ENCODE measurements around the gene ADD1. TPM values are rescaled to one million over a fixed set of nuclear protein-coding genes. Genes with fewer than 3 reads are reported as not detected.

ADD1 gene
- total RNA-seq, 1 donor from 2014 or later, result 187 TPM

DNA sequence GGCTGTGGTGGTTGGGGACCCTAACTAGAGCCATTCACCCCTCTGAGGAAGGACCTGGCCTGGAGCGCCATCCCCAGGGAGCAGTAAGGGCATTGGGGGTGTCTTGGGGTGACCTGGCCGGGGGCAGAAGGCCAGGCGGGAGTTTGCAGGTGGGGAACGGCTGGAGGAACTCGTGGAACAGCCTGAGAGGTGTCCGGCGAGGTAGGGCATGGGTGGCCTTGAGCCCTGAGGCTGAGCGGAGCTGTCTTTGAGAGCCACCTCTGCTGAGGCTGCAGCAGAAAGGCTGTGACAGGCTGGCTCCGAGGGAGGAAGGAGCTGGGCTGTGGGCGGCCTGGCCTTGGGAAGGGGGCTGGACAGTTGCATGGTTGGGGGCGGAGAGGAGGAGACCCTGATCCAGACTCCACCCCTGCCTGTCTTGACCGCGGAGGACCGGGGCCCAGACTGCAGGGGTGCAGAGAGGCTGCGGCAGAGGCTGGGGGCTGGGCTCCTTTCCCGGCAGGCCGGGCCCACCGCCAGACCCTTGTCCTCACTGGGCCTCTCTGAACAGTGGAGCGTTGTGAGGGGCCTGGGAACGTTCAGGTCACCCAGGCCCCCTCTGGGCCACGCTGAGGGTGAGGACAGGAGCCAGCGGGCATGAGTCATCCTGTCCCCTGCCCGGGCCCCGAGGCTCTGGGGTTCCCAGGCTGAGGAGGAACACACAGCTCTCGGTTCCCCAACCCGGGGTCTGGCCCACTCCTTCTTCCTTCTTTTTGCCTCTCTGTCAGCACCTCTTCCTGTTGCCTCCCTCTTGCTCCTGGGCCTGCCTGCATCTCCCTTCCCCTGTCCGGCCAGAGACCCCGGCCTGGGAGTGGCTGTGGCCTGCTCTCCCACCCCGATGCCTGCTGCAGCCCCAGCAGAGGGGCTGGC lies 42.7 kb upstream of the ADD1 start:
- intact Hi-C loops (cut with micrococcal nuclease), result loop anchor here (1.0 kb wide), 1 partner anchor 11 kb away; no protein-coding TSS in a partner anchor
- peaks cover 8% of the 10 kb centered on the region for H3K36me3 Mint-ChIP-seq (ENCODE audit: low read depth)
- H3K27me3 Mint-ChIP-seq, result no peaks in the 10 kb centered on the region
- DNase-seq, result peak; percentile 67
- peak overlapping the region; percentile 87 for H3K4me3 Mint-ChIP-seq
- peaks cover 47% of the 10 kb centered on the region for H3K4me1 Mint-ChIP-seq
- no peaks in the 10 kb centered on the region for H3K9me3 Mint-ChIP-seq
- H3K27ac Mint-ChIP-seq, result peak overlapping the region; percentile 73

DNA sequence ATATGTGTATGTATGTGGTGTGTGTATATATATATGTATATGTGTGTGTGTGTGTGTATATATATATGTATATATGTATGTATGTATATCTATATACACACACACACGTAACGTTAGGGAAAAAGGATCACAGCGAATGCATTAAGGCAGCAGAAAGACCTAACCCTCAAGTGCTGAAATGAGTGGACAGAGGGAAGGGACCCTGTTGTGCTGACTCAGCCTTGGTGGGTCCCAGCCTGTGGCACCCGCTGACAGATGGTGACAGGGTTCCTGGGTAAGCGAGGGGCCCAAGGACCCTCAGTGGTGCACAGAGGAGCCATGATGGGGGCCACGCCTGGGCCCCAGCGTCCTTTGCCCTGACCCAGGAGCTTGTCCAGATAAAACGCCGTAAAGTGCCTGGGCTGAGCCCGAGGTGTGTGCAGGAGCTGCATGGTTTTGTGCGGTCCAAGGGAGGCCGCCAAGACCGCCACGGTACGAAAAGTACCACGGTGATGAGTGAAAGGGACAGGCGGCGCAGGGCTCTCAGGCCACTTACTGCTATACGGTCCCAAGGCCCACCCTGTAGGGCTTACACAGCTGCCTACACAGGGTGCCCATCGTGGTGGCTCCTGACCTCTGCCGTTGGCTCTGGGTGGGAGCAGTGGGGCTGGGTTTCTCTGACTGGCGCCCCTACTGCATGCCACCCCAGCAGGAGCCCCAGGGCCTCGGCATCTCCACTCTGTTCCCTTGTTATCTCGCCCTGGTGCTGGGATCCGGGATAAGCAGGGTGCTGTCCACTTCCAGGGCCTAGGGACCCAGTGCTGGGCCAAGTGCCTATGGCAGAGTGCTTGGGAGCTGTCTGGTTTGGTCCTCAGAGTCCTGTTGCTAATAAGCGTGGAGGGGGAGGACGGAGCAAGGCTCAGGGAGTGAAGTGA lies 40.8 kb upstream of the ADD1 start:
- Mint-ChIP-seq H3K4me3 (no peak overlapping the region), H3K9me3 (no peaks in the 10 kb centered on the region), H3K27ac (no peak overlapping the region), H3K36me3 (ENCODE audit: low read depth) (peaks cover 8% of the 10 kb centered on the region), H3K27me3 (no peaks in the 10 kb centered on the region), H3K4me1 (peaks cover 35% of the 10 kb centered on the region)
- intact Hi-C loops (cut with micrococcal nuclease), result no loop called here
- no peak for DNase-seq

DNA sequence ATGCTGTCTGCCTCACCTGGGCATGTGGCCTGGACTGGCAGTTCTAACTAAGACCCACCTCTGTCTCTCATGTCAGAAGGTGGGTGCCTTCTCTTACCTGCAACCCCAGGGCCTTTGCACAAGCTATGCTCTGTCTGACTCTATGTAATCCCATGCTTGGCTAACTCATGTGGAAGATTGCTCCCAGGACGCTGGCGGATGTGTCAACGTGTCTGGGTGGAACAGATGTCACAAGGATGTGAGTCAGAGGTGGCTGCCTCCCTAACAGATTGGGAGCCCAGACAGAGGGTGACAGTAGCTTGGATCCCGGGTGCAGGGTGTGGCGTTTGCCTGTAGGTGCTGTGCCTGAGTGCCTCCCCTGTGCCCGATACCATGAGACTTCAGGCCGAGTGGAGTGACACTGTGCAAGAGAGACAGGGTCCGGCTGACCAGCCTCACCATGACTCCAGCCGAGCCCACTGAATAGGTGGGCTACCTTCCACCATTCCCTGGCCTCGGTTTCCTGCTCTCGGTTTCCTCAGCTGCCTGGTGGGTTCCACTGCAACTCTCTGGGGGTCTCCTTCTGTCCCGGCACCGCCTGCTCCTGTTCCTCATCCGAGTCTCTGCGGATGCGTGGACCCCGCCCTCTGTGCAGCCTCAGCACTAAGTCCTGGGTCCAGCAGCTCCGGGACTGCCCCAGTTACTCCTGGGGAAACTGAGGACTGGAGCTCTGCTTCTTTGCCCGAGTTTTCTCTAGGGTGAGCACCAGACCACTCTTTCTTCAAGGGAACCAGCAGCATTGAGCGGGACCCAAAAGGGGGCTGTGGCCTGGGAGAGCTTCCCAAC lies 39.8 kb upstream of the ADD1 start:
- H3K27ac Mint-ChIP-seq, result no peak overlapping the region
- no peaks in the 10 kb centered on the region for H3K9me3 Mint-ChIP-seq
- no peak overlapping the region for H3K4me3 Mint-ChIP-seq
- no peak for DNase-seq
- H3K4me1 Mint-ChIP-seq, result peaks cover 26% of the 10 kb centered on the region
- no peaks in the 10 kb centered on the region for H3K27me3 Mint-ChIP-seq
- peaks cover 8% of the 10 kb centered on the region for H3K36me3 Mint-ChIP-seq (ENCODE audit: low read depth)
- intact Hi-C loops (cut with micrococcal nuclease), result no loop called here

DNA sequence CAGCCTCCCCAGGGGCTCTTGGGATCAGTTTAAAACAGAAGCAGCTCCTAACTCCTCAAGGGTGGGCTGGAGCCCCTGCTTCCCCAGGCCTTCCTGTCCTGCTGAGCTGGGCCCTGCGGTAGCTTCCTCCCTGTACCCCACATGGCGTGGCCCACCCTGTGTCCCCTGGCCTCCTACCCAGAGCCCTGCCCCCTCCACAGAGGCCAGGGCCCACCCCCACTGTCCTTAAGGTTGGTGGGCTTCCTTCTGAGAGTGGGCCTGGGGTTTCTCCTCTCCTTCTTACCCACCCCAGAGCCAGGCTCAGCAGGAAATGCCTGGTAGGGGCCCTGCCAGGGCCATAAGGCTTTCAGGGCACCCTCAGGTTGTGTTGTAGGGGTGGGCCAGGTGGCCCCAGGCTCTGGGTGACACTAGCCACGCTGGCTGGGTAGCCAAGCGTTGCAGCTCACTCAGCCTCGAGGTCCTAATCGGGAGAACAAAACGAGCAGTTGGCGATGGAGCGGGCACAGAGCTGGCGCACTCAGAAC lies 39.1 kb upstream of the ADD1 start:
- H3K27me3 Mint-ChIP-seq, result no peaks in the 10 kb centered on the region
- no peaks in the 10 kb centered on the region for H3K9me3 Mint-ChIP-seq

DNA sequence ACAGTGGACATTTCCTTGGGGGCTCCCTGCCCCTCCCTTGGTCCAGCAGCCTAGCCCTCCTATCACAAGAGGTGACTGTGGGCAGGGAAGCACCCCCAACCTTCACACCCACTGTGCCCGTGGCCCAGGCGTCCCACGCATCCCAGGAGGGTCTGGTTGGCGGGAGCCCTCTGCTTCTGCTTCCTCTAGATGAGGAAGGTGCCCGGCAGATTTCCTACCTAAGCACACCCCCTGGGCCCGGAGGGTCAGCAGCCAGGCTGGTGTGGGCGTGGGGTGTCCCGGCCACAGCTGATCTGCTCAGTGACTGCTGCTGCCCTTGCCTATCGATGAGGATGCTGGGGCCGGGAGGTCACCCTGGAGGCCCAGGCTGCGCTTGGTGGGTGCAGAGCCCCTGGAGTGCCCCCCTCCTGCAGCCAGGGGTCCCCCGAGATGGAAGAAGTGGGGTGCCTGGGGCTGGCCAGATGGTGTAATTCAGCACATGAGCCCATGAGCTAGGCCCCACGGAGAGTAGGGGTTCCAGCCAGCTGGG lies 38.6 kb upstream of the ADD1 start:
- no peaks in the 10 kb centered on the region for H3K9me3 Mint-ChIP-seq
- H3K27ac Mint-ChIP-seq, result no peak overlapping the region
- no peak for DNase-seq
- peaks cover 22% of the 10 kb centered on the region for H3K4me1 Mint-ChIP-seq
- no peak overlapping the region for H3K4me3 Mint-ChIP-seq
- intact Hi-C loops (cut with micrococcal nuclease), result no loop called here
- H3K27me3 Mint-ChIP-seq, result no peaks in the 10 kb centered on the region
- H3K36me3 Mint-ChIP-seq (ENCODE audit: low read depth), result peaks cover 6% of the 10 kb centered on the region

More for the DNA sequence above, 39.1 kb upstream of the ADD1 start:
- Mint-ChIP-seq H3K27ac (no peak overlapping the region), H3K36me3 (ENCODE audit: low read depth) (peaks cover 6% of the 10 kb centered on the region), H3K4me3 (no peak overlapping the region), H3K4me1 (peaks cover 21% of the 10 kb centered on the region)
- DNase-seq, result no peak
- intact Hi-C loops (cut with micrococcal nuclease), result no loop called here

DNA sequence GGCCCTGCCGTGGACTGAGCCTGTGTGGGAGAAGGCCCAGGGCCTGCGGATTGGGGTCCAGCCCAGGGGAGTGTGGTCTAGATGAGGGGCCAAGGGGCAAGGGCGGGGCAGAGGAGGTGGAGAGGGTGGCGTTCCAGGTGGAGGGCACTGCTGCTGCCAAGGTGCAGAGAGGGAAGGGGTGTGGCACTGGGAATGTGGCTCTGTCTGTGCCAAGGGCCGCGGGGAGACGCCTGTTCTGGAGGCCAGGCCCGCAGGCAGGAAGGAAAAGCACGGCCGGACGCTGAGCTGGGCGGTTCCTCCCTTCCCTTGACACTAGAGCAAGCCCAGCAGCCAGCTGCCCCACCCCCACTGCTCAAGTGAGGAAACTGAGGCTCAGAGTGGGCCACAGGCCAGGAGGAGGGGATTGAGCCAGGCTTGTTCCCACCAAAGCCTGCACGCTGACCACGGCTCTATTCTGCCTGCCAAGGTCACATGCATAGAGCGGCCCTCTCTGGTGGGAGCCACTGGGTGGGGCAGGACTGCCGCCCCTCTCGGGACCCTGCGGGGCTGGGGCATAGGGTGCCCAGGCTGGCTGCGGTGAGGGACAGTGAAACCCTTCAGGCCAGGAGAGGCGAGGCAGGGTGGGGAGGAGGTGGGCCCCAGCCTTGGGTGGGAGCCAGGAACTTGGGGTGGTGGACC lies 37.8 kb upstream of the ADD1 start:
- H3K4me3 Mint-ChIP-seq, result no peak overlapping the region
- no peaks in the 10 kb centered on the region for H3K9me3 Mint-ChIP-seq
- DNase-seq, result no peak
- intact Hi-C loops (cut with micrococcal nuclease), result no loop called here
- H3K27ac Mint-ChIP-seq, result no peak overlapping the region
- no peaks in the 10 kb centered on the region for H3K27me3 Mint-ChIP-seq
- H3K36me3 Mint-ChIP-seq (ENCODE audit: low read depth), result peaks cover 6% of the 10 kb centered on the region
- peaks cover 21% of the 10 kb centered on the region for H3K4me1 Mint-ChIP-seq

DNA sequence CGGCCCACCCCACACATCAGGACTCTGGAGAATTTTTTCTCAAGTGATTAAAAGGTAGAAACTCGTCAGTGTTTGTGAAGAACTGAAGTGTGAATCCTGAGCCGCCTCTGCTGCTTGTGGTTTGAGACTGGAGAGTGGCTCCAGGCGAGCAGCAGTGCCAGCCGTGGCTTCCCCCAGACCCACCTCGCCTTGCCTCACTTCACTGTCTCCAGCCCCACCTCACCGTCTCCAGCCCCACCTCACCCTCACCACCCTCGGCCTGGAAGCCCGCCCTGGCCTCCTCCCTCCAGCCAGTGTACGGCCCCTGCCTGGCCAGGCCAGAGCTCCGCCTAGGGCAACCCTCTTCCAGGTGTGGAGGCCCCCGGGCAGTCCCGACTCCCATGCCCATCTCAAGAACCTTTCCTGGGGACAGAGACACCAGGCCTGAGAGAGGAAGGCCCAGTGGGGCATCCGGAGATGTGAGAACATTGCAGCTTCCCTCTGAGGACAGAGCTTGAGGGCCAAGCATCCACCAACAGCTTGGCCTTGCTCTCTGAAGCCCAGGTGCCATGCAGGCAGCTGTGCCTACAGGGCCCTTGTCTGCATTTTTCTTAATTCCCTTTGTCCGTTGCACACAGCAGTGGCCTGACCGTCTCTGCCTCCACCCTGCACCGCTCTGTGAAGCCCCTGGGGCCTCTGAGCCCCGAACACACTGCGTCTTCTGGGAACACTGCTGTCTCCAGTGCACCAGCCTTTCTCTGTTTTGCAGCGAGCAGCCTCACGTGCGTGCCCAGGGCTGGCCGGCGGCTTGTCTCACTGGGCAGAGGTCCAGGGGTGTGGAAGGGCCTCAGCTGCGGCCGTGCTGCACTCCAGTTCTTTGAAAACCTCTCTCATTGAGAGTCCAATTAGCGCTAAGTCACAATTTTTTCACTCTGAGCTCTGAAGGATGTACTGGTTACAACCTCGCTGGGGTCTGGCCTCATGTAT lies 37.0 kb upstream of the ADD1 start:
- H3K9me3 Mint-ChIP-seq, result no peaks in the 10 kb centered on the region
- H3K36me3 Mint-ChIP-seq (ENCODE audit: low read depth), result peaks cover 4% of the 10 kb centered on the region
- DNase-seq, result no peak
- H3K27me3 Mint-ChIP-seq, result no peaks in the 10 kb centered on the region
- intact Hi-C loops (cut with micrococcal nuclease), result no loop called here
- peaks cover 21% of the 10 kb centered on the region for H3K4me1 Mint-ChIP-seq
- H3K4me3 Mint-ChIP-seq, result no peak overlapping the region
- H3K27ac Mint-ChIP-seq, result no peak overlapping the region

DNA sequence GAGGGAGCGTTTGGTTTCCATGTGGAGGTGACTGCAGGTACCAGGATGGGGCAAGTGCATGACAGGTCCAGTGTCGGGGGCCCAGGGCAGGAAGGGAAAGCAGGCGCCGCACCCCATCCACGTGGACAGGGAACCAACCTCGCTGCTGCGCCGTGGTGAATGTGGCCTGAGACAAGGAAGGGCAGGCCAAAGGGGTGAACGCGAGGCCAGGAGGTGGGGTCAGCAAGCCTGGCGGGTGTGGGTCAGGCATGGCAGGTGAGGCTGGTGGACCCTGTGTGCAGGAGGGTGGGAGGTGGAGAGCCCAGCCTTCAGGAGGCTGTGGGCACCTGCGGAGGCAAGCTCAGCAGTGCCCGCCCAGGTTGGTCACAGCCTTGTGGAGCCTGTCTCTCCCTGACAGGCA lies 36.1 kb upstream of the ADD1 start:
- Mint-ChIP-seq H3K27ac (no peak overlapping the region), H3K4me1 (peaks cover 20% of the 10 kb centered on the region), H3K36me3 (ENCODE audit: low read depth) (peaks cover 7% of the 10 kb centered on the region), H3K9me3 (no peaks in the 10 kb centered on the region), H3K27me3 (no peaks in the 10 kb centered on the region), H3K4me3 (no peak overlapping the region)
- intact Hi-C loops (cut with micrococcal nuclease), result no loop called here
- DNase-seq, result no peak

DNA sequence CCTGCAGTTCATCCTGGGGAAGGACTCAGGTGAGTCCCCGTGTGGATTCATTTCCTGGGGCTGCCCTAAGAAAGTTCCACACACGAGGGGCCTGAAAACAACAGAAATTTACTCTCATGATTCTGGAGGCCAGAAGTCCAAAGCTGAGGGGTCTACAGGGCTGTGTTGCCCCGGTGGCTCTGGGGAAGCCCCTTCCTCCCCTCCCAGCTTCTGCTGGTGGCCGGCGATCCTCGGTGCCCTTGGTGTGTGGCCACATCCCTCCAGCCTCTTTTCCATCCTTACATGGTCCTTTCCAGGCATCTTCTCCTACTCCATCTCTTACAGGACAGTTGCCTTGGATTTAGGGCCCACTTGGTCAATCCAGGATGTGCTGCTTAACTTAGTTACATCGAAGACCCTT lies 35.6 kb upstream of the ADD1 start:
- intact Hi-C loops (cut with micrococcal nuclease), result no loop called here
- Mint-ChIP-seq H3K27me3 (no peaks in the 10 kb centered on the region), H3K27ac (no peak overlapping the region)

DNA sequence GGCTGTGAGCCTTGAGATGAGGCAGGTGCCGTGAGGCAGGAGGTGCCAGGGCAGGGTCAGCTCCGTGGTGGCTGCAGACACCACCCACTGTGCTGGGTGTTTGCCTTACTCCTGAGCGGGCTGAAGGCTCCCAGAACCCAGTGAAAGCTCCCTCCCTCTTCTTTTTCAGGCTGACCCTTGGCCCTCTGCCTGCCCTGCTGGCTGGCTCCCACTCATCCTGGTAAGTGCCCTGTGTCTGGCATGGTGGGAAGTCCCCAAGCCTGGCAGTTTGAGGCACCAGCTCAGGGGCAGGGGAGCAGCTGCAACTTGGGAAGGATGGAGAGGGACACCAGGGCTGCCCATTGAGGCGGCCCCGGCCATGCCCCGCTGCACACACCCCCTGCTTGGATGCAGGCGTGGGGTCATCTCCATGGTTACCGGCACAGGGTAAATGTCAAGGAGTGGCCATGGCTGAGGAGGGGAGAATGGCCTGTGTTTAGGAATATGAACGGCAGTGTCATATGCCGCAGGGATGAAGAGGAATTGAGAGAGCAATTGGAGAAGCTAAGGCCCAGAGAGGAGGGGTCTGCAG lies 33.9 kb upstream of the ADD1 start:
- Mint-ChIP-seq H3K27ac (peak overlapping the region; percentile 40), H3K27me3 (no peaks in the 10 kb centered on the region), H3K9me3 (no peaks in the 10 kb centered on the region), H3K4me1 (peaks cover 35% of the 10 kb centered on the region), H3K36me3 (ENCODE audit: low read depth) (peaks cover 15% of the 10 kb centered on the region), H3K4me3 (no peak overlapping the region)
- intact Hi-C loops (cut with micrococcal nuclease), result loop anchor here (5.0 kb wide), 1 partner anchor 128 kb away; no protein-coding TSS in a partner anchor
- DNase-seq, result no peak

More for the DNA sequence above, 35.6 kb upstream of the ADD1 start:
- Mint-ChIP-seq H3K36me3 (ENCODE audit: low read depth) (peaks cover 11% of the 10 kb centered on the region), H3K4me3 (no peak overlapping the region), H3K9me3 (no peaks in the 10 kb centered on the region), H3K4me1 (peaks cover 24% of the 10 kb centered on the region)
- DNase-seq, result no peak

DNA sequence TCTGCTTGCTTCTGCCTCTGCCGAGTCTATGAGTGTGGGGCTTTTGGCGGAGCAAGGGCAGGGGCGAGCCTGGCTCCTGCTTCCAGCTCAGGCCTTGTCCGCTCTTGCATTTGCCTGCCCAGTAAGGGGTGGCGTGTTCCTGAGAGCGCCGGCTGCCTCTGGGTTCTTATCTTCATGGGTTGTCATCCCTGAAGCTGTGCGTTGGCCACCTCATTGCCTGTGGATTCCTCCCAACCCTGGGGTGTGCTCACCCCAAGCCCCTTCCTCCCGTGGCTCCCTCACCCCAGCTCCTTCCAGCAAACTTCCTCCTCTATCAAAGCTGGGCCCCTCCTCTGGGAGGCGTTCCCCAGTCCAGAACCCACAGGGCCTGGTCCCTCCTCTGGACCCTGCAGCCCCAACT lies 33.3 kb upstream of the ADD1 start:
- no peak for DNase-seq
- Mint-ChIP-seq H3K9me3 (no peaks in the 10 kb centered on the region), H3K27me3 (no peaks in the 10 kb centered on the region), H3K27ac (peak overlapping the region; percentile 60), H3K36me3 (ENCODE audit: low read depth) (peaks cover 15% of the 10 kb centered on the region), H3K4me1 (peaks cover 39% of the 10 kb centered on the region), H3K4me3 (no peak overlapping the region)
- intact Hi-C loops (cut with micrococcal nuclease), result loop anchor here (5.0 kb wide), 1 partner anchor 127 kb away; no protein-coding TSS in a partner anchor
